RWPE2 (cell line): ENCODE measurements around the gene ANAPC2.
A peak's percentile ranks its signal among the peaks of the same experiment; 100 is the strongest.

Experiments used
- ATAC-seq: fragments of 200-7000 bp; cut with Tn5 transposase; 3 replicates; pipeline ENCODE4 v1.9.1; 2021; ENCODE audit warnings: low read depth
- DNase-seq: peaks from one replicate; pipeline ENCODE4 v3.0.0-alpha.2; 2020; ENCODE audit warnings: low spot score
- H3K27ac ChIP-seq: fragments of 450-650 bp; 2 replicates; pipeline ENCODE4 v1.5.1; 2017; ENCODE audit warnings: mild to moderate bottlenecking; ENCODE audit not compliant: poor library complexity, severe bottlenecking
- H3K27me3 ChIP-seq: fragments of 250-450 bp; sonication (Bioruptor Pico); 2 replicates; pipeline ENCODE4 v1.5.1; 2021; ENCODE audit warnings: mild to moderate bottlenecking, moderate library complexity; ENCODE audit not compliant: insufficient read depth, poor library complexity, severe bottlenecking
- H3K36me3 ChIP-seq: fragments of 250-450 bp; sonication (Bioruptor Pico); 2 replicates; pipeline ENCODE4 v1.5.1; 2020; ENCODE audit warnings: low read depth, mild to moderate bottlenecking, moderate library complexity
- H3K4me1 ChIP-seq: fragments of 250-450 bp; sonication (Bioruptor Pico); 2 replicates; pipeline ENCODE4 v1.5.1; 2021; ENCODE audit warnings: mild to moderate bottlenecking, moderate library complexity; ENCODE audit not compliant: insufficient read depth, poor library complexity, severe bottlenecking
- H3K4me3 ChIP-seq: fragments of 250-450 bp; sonication (Bioruptor Pico); 2 replicates; pipeline ENCODE4 v1.5.1; 2021; ENCODE audit warnings: mild to moderate bottlenecking, moderate library complexity; ENCODE audit not compliant: severe bottlenecking
- H3K9me3 ChIP-seq: fragments of 250-450 bp; sonication (Bioruptor Pico); 2 replicates; pipeline ENCODE4 v1.5.1; 2021; ENCODE audit warnings: mild to moderate bottlenecking, moderate library complexity; ENCODE audit not compliant: severe bottlenecking
- CTCF ChIP-seq: fragments of 450-650 bp; IDR thresholded peaks from one replicate; pipeline ENCODE4 v1.5.1; 2017; ENCODE audit warnings: mild to moderate bottlenecking, moderate library complexity; ENCODE audit not compliant: poor library complexity, severe bottlenecking

ANAPC2 gene

GRCh38 chr9:137179761-137180160, 8.6 kb downstream of the ANAPC2 start:
- DNase-seq (no peak), ATAC-seq (no peak)
- TF ChIP-seq CTCF = no peak
- Histone ChIP-seq H3K36me3 (peaks cover 24% of the 10 kb centered on the region), H3K9me3 (no peaks in the 10 kb centered on the region), H3K4me3 (no peak overlapping the region), H3K27ac (no peak overlapping the region), H3K4me1 (no peaks in the 10 kb centered on the region), H3K27me3 (peaks cover 6% of the 10 kb centered on the region)

GRCh38 chr9:137178939-137179630, 9.3 kb downstream of the ANAPC2 start:
- Histone ChIP-seq H3K9me3 (no peaks in the 10 kb centered on the region), H3K4me1 (no peaks in the 10 kb centered on the region), H3K27me3 (peaks cover 11% of the 10 kb centered on the region), H3K27ac (no peak overlapping the region), H3K4me3 (no peak overlapping the region), H3K36me3 (peaks cover 24% of the 10 kb centered on the region)
- DNase-seq (no peak), ATAC-seq (no peak)
- no peak for TF ChIP-seq CTCF

GRCh38 chr9:137178201-137178938, 10.0 kb downstream of the ANAPC2 start:
- no peak overlapping the region for H3K27ac ChIP-seq
- no peaks in the 10 kb centered on the region for H3K9me3 ChIP-seq
- TF ChIP-seq CTCF = no peak
- H3K4me3 ChIP-seq = no peak overlapping the region
- no peak for DNase-seq
- H3K4me1 ChIP-seq = no peaks in the 10 kb centered on the region
- H3K36me3 ChIP-seq = peaks cover 23% of the 10 kb centered on the region
- H3K27me3 ChIP-seq = peaks cover 18% of the 10 kb centered on the region
- ATAC-seq = no peak

- ATAC-seq = peak; percentile 64
- peak; percentile 65 for TF ChIP-seq CTCF
- Histone ChIP-seq H3K4me1 (no peaks in the 10 kb centered on the region), H3K36me3 (peaks cover 9% of the 10 kb centered on the region; the same call in 1 of the 2 replicates), H3K27me3 (peaks cover 30% of the 10 kb centered on the region), H3K27ac (no peak overlapping the region), H3K4me3 (no peak overlapping the region), H3K9me3 (no peaks in the 10 kb centered on the region)
- DNase-seq = no peak
These were observed 11.8 kb downstream of the ANAPC2 start for GRCh38 chr9:137176302-137177182.
